Measurements from ENCODE around the gene GNAQ.

- TF ChIP-seq REPIN1 (CRISPR knock-in tag; IDR thresholded peaks at IDR 0.05; ENCODE audit: borderline replicate concordance, low read depth) (no peak), PHF8 (CRISPR knock-in tag; IDR thresholded peaks at IDR 0.05) (no peak), RAD21 (CRISPR knock-in tag; IDR thresholded peaks at IDR 0.05) (no peak)
- TF ChIP-seq, protein P1, sequence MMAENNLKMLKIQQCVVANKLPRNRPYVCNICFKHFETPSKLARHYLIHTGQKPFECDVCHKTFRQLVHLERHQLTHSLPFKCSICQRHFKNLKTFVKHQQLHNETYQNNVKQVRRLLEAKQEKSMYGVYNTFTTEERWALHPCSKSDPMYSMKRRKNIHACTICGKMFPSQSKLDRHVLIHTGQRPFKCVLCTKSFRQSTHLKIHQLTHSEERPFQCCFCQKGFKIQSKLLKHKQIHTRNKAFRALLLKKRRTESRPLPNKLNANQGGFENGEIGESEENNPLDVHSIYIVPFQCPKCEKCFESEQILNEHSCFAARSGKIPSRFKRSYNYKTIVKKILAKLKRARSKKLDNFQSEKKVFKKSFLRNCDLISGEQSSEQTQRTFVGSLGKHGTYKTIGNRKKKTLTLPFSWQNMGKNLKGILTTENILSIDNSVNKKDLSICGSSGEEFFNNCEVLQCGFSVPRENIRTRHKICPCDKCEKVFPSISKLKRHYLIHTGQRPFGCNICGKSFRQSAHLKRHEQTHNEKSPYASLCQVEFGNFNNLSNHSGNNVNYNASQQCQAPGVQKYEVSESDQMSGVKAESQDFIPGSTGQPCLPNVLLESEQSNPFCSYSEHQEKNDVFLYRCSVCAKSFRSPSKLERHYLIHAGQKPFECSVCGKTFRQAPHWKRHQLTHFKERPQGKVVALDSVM (CRISPR knock-in tag; IDR thresholded peaks at IDR 0.05) = no peak
- TF ChIP-seq, protein P2, sequence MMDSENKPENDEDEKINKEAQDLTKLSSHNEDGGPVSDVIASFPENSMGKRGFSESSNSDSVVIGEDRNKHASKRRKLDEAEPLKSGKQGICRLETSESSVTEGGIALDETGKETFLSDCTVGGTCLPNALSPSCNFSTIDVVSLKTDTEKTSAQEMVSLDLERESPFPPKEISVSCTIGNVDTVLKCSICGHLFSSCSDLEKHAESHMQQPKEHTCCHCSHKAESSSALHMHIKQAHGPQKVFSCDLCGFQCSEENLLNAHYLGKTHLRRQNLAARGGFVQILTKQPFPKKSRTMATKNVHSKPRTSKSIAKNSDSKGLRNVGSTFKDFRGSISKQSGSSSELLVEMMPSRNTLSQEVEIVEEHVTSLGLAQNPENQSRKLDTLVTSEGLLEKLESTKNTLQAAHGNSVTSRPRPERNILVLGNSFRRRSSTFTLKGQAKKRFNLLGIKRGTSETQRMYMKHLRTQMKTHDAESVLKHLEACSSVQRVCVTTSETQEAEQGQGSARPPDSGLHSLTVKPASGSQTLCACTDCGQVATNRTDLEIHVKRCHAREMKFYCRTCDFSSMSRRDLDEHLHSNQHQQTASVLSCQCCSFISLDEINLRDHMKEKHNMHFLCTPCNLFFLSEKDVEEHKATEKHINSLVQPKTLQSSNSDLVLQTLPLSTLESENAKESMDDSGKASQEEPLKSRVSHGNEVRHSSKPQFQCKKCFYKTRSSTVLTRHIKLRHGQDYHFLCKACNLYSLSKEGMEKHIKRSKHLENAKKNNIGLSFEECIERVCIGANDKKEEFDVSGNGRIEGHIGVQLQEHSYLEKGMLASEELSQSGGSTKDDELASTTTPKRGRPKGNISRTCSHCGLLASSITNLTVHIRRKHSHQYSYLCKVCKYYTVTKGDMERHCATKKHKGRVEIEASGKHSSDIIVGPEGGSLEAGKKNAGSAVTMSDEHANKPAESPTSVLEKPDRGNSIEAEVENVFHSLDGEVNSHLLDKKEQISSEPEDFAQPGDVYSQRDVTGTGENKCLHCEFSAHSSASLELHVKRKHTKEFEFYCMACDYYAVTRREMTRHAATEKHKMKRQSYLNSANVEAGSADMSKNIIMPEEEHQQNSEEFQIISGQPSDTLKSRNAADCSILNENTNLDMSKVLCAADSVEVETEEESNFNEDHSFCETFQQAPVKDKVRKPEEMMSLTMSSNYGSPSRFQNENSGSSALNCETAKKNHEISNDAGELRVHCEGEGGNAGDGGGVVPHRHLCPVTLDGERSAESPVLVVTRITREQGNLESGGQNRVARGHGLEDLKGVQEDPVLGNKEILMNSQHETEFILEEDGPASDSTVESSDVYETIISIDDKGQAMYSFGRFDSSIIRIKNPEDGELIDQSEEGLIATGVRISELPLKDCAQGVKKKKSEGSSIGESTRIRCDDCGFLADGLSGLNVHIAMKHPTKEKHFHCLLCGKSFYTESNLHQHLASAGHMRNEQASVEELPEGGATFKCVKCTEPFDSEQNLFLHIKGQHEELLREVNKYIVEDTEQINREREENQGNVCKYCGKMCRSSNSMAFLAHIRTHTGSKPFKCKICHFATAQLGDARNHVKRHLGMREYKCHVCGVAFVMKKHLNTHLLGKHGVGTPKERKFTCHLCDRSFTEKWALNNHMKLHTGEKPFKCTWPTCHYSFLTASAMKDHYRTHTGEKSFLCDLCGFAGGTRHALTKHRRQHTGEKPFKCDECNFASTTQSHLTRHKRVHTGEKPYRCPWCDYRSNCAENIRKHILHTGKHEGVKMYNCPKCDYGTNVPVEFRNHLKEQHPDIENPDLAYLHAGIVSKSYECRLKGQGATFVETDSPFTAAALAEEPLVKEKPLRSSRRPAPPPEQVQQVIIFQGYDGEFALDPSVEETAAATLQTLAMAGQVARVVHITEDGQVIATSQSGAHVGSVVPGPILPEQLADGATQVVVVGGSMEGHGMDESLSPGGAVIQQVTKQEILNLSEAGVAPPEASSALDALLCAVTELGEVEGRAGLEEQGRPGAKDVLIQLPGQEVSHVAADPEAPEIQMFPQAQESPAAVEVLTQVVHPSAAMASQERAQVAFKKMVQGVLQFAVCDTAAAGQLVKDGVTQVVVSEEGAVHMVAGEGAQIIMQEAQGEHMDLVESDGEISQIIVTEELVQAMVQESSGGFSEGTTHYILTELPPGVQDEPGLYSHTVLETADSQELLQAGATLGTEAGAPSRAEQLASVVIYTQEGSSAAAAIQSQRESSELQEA (CRISPR knock-in tag; IDR thresholded peaks at IDR 0.05; ENCODE audit: not compliant biosample characterization) = no peak
Measured at GRCh38 chr9:77810047-77810446, 221.6 kb downstream of the GNAQ start.

All from HepG2 (cell line).